ENCODE results near the gene PLXNA4.

DNA sequence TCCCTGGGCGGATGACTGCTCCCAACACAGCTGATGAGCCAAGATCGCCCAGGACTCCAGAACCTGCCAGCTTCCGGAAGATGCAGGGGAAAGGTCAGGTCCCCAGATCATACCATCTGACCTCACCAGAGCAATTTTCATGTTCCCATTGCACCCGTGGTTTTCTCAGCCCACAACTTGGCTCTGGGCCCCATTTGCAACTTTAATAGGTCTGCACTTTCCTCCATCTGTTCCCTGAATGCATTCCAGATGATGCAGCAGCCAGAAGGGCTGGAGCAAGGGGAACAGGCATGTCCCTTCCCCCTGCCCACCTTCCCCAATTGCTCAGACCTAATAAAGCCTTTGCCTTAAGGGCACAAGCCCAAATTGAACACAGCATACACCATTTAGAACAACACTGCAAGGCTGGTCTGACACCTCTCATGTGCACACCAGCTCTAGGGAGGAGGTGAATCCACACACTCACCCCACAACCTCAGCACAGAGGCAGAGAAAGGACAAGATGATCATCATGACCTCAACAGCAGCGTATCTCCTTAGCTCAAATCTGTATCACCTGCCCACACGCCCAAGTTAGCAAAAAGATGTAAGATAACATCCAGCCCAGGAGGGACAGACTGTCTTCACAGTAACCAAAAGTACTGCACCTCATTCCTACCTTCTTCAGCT lies 87.5 kb downstream of the PLXNA4 start:
- TF ChIP-seq, protein P1, sequence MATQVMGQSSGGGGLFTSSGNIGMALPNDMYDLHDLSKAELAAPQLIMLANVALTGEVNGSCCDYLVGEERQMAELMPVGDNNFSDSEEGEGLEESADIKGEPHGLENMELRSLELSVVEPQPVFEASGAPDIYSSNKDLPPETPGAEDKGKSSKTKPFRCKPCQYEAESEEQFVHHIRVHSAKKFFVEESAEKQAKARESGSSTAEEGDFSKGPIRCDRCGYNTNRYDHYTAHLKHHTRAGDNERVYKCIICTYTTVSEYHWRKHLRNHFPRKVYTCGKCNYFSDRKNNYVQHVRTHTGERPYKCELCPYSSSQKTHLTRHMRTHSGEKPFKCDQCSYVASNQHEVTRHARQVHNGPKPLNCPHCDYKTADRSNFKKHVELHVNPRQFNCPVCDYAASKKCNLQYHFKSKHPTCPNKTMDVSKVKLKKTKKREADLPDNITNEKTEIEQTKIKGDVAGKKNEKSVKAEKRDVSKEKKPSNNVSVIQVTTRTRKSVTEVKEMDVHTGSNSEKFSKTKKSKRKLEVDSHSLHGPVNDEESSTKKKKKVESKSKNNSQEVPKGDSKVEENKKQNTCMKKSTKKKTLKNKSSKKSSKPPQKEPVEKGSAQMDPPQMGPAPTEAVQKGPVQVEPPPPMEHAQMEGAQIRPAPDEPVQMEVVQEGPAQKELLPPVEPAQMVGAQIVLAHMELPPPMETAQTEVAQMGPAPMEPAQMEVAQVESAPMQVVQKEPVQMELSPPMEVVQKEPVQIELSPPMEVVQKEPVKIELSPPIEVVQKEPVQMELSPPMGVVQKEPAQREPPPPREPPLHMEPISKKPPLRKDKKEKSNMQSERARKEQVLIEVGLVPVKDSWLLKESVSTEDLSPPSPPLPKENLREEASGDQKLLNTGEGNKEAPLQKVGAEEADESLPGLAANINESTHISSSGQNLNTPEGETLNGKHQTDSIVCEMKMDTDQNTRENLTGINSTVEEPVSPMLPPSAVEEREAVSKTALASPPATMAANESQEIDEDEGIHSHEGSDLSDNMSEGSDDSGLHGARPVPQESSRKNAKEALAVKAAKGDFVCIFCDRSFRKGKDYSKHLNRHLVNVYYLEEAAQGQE (IDR thresholded peaks at IDR 0.05; ENCODE audit: insufficient read depth in 1 of 2, low read depth in 2 of 2, low read length in 2 of 2), result no peak
- TF ChIP-seq TAF1 (IDR thresholded peaks at IDR 0.05; ENCODE audit: borderline replicate concordance, insufficient read depth, low read length) (no peak), SIN3A (IDR thresholded peaks at IDR 0.05; ENCODE audit: borderline replicate concordance, insufficient read depth, low read length) (no peak), POLR2AphosphoS5 (IDR thresholded peaks at IDR 0.05; ENCODE audit: low read depth, low read length) (no peak)
